Measurements from ENCODE around the gene KCNQ1. TPM values are rescaled to one million over a fixed set of nuclear protein-coding genes. Genes with fewer than 3 reads are reported as not detected.
A peak's percentile ranks its signal among the peaks of the same experiment; 100 is the strongest.

The KCNQ1 gene
- total and polyA plus RNA-seq, 7 donors = 1.1 to 25.2 (median 3.8) TPM

GRCh38 chr11:2824851-2825250 lies 380.0 kb downstream of the KCNQ1 start:
- no peaks in the 10 kb centered on the region for H3K27me3 ChIP-seq
- peak overlapping the region; percentile 88 to 97 (median 92) for H3K27ac ChIP-seq
- peak; percentile 85 for DNase-seq
- WGBS, 2 donors = 76 to 88% methylated on average over 18 of the region's 18 CpGs
- intact Hi-C loops (cut with DNase I) = loop anchor here (5.0 to 10.0 kb wide), 3 partner anchors 148 to 440 kb away; no protein-coding TSS in a partner anchor
- H3K36me3 ChIP-seq = no peaks in the 10 kb centered on the region
- peaks cover 0 to 10% (median 1%) of the 10 kb centered on the region in 4 donors for H3K9me3 ChIP-seq
- H3K4me1 ChIP-seq = peaks cover 0 to 42% (median 31%) of the 10 kb centered on the region in 4 donors
- H3K4me3 ChIP-seq = no peak overlapping the region
- TF ChIP-seq EP300 (IDR thresholded peaks at IDR 0.05) (no peak), POLR2AphosphoS5 (IDR thresholded peaks at IDR 0.05) (no peak), CTCF (IDR thresholded peaks at IDR 0.05) (no peak), POLR2A (IDR thresholded peaks at IDR 0.05) (no peak)

GRCh38 chr11:2825261-2825888 lies 380.6 kb downstream of the KCNQ1 start:
- Histone ChIP-seq H3K27ac (peak overlapping the region; percentile 88 to 97 (median 92)), H3K4me1 (peaks cover 0 to 42% (median 31%) of the 10 kb centered on the region in 4 donors), H3K9me3 (peaks cover 0 to 10% (median 1%) of the 10 kb centered on the region in 4 donors), H3K27me3 (no peaks in the 10 kb centered on the region), H3K36me3 (no peaks in the 10 kb centered on the region), H3K4me3 (peak overlapping the region in 2 of 4 donors; percentile 4 to 30)
- 61 to 73% methylated on average over 22 of the region's 22 CpGs for WGBS, 2 donors
- DNase-seq = peak; percentile 97
- TF ChIP-seq POLR2A (IDR thresholded peaks at IDR 0.05) (no peak), POLR2AphosphoS5 (IDR thresholded peaks at IDR 0.05) (peak; percentile 63 to 69 (median 66)), EP300 (IDR thresholded peaks at IDR 0.05) (peak in 2 of 4 donors; percentile 36 to 81), CTCF (IDR thresholded peaks at IDR 0.05) (peak in 3 of 4 experiments; percentile 22 to 29 (median 24))
- intact Hi-C loops (cut with DNase I) = loop anchor here (5.0 to 10.0 kb wide), 3 partner anchors 148 to 441 kb away; no protein-coding TSS in a partner anchor

- Histone ChIP-seq H3K4me3 (peak overlapping the region in 3 of 4 donors; percentile 4 to 30 (median 9)), H3K27ac (peak overlapping the region; percentile 88 to 97 (median 92)), H3K27me3 (no peaks in the 10 kb centered on the region), H3K9me3 (peaks cover 0 to 10% (median 1%) of the 10 kb centered on the region in 4 donors), H3K4me1 (peaks cover 0 to 42% (median 31%) of the 10 kb centered on the region in 4 donors), H3K36me3 (no peaks in the 10 kb centered on the region)
- TF ChIP-seq POLR2AphosphoS5 (IDR thresholded peaks at IDR 0.05) = peak; percentile 64 to 75 (median 71)
- no peak for TF ChIP-seq CTCF (IDR thresholded peaks at IDR 0.05)
- TF ChIP-seq POLR2A (IDR thresholded peaks at IDR 0.05) = no peak
- peak in 1 of 4 donors; percentile 65 for TF ChIP-seq EP300 (IDR thresholded peaks at IDR 0.05)
- WGBS, 2 donors = 40 to 78% methylated on average over 29 of the region's 29 CpGs
- intact Hi-C loops (cut with DNase I) = loop anchor here (2.0 to 10.0 kb wide), 6 partner anchors 47 to 441 kb away; partner anchors contain the start of genes CDKN1C and KCNQ1OT1
- DNase-seq = peak; percentile 96
Measured at GRCh38 chr11:2825889-2826678, 381.3 kb downstream of the KCNQ1 start.

GRCh38 chr11:2826679-2827056 lies 381.9 kb downstream of the KCNQ1 start:
- no peak for TF ChIP-seq POLR2A (IDR thresholded peaks at IDR 0.05)
- no peak for TF ChIP-seq EP300 (IDR thresholded peaks at IDR 0.05)
- no peak for TF ChIP-seq POLR2AphosphoS5 (IDR thresholded peaks at IDR 0.05)
- no peak for TF ChIP-seq CTCF (IDR thresholded peaks at IDR 0.05)
- WGBS, 2 donors = 46 to 76% methylated on average over 4 of the region's 4 CpGs
- H3K27ac ChIP-seq = peak overlapping the region; percentile 88 to 97 (median 92)
- H3K4me1 ChIP-seq = peaks cover 0 to 42% (median 31%) of the 10 kb centered on the region in 4 donors
- no peaks in the 10 kb centered on the region for H3K27me3 ChIP-seq
- no peaks in the 10 kb centered on the region for H3K36me3 ChIP-seq
- intact Hi-C loops (cut with DNase I) = loop anchor here (2.0 to 10.0 kb wide), 6 partner anchors 48 to 442 kb away; partner anchors contain the start of genes CDKN1C and KCNQ1OT1
- H3K9me3 ChIP-seq = peaks cover 0 to 10% (median 1%) of the 10 kb centered on the region in 4 donors
- H3K4me3 ChIP-seq = peak overlapping the region in 1 of 4 donors; percentile 9
- DNase-seq = no peak

Data from sigmoid colon (tissue), 7 donors.